ENCODE data around the gene CTXN1. TPM values are rescaled to one million over a fixed set of nuclear protein-coding genes. Genes with fewer than 3 reads are reported as not detected.

CTXN1 gene
- total and polyA plus RNA-seq, 2 donors (not counting 3 experiments of a cell fraction or from before 2014, with no cell fraction given), result 16.0 to 27.6 TPM

DNA sequence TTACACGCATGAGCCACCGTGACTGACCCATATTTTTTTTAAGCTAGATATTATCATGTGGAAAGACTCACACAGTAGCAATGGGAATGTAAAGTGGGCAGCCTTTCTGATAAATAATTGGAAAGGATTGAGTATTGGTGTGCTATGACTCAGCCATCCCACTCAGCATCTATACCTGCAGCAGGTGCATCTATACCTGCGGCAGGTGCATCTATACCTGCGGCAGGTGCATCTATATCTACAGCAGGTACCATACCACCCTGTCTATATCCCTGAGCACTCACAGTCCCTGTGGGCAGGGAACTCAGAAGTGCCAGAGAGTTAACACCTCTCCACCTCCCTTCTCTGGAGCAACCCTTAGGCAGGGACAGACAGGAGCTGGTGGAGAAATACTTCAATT is 42.8 kb downstream of the CTXN1 start:
- Histone ChIP-seq H3K4me3 (replicated peaks in 1 of 3; ENCODE audit: insufficient read depth in 1 of 3, low read depth in 1 of 3, low read length in 3 of 3) (no peak overlapping the region), H3K4me1 (ENCODE audit: control insufficient read depth, extremely low read depth, insufficient read depth, low read length) (peaks cover 2% of the 10 kb centered on the region), H2AFZ (ENCODE audit: low read depth, low read length) (no peak overlapping the region), H3K9me1 (replicated peaks; ENCODE audit: control insufficient read depth, extremely low read depth, insufficient read depth, low read length) (no peaks in the 10 kb centered on the region), H3K36me3 (ENCODE audit: control insufficient read depth in 2 of 2, extremely low read depth in 1 of 2, insufficient read depth in 2 of 2, low read length in 2 of 2) (no peaks in the 10 kb centered on the region), H3K79me2 (ENCODE audit: control insufficient read depth, insufficient read depth, low read length) (no peaks in the 10 kb centered on the region), H3K27ac (ENCODE audit: insufficient read depth, low read depth, low read length) (no peak overlapping the region), H4K20me1 (replicated peaks; ENCODE audit: control insufficient read depth, extremely low read depth, insufficient read depth, low read length) (no peaks in the 10 kb centered on the region), H3K27me3 (ENCODE audit: control insufficient read depth in 2 of 2, insufficient read depth in 2 of 2, low read length in 2 of 2) (no peaks in the 10 kb centered on the region), H3K9ac (replicated peaks; ENCODE audit: extremely low read depth, insufficient read depth, low read length) (no peak overlapping the region), H3K4me2 (ENCODE audit: insufficient read depth, low read length) (no peak overlapping the region), H3K9me3 (replicated peaks; ENCODE audit: control insufficient read depth, insufficient read depth, low read length) (no peaks in the 10 kb centered on the region)
- ChIA-PET CTCF (interaction anchor here (1.0 to 2.0 kb wide), 2 partner anchors 14 to 20 kb away, joined by 3 to 14 read pairs; partner anchors contain the start of gene MAP2K7), POLR2A (interaction anchor here (0.7 kb wide), 1 partner anchor 143 kb away, joined by 7 read pairs; no protein-coding TSS in a partner anchor)
- intact Hi-C loops (cut with micrococcal nuclease), result no loop called here
- no peak for DNase-seq (ENCODE audit: low read depth, low spot score)
- TF ChIP-seq MAX (IDR thresholded peaks at IDR 0.05; ENCODE audit: insufficient read depth, insufficient read length), result no peak
- BruUV-seq (replicated peaks), result no TSS peak
- no peak for FAIRE-seq
- dilution Hi-C loops (cut with MboI; ENCODE audit: extremely low pct_ligation_motif_present, low sequenced_read_pairs), result no loop called here

- Histone ChIP-seq H3K4me3 (replicated peaks in 1 of 3; ENCODE audit: insufficient read depth in 1 of 3, low read depth in 1 of 3, low read length in 3 of 3) (no peak overlapping the region), H3K9ac (replicated peaks; ENCODE audit: extremely low read depth, insufficient read depth, low read length) (no peak overlapping the region), H3K9me3 (replicated peaks; ENCODE audit: control insufficient read depth, insufficient read depth, low read length) (no peaks in the 10 kb centered on the region), H3K4me1 (ENCODE audit: control insufficient read depth, extremely low read depth, insufficient read depth, low read length) (no peaks in the 10 kb centered on the region), H3K27me3 (ENCODE audit: control insufficient read depth in 2 of 2, insufficient read depth in 2 of 2, low read length in 2 of 2) (no peaks in the 10 kb centered on the region), H3K4me2 (ENCODE audit: insufficient read depth, low read length) (no peak overlapping the region), H2AFZ (ENCODE audit: low read depth, low read length) (no peak overlapping the region), H3K27ac (ENCODE audit: insufficient read depth, low read depth, low read length) (no peak overlapping the region), H3K9me1 (replicated peaks; ENCODE audit: control insufficient read depth, extremely low read depth, insufficient read depth, low read length) (no peaks in the 10 kb centered on the region), H3K36me3 (ENCODE audit: control insufficient read depth in 2 of 2, extremely low read depth in 1 of 2, insufficient read depth in 2 of 2, low read length in 2 of 2) (no peaks in the 10 kb centered on the region), H4K20me1 (replicated peaks; ENCODE audit: control insufficient read depth, extremely low read depth, insufficient read depth, low read length) (no peaks in the 10 kb centered on the region), H3K79me2 (ENCODE audit: control insufficient read depth, insufficient read depth, low read length) (no peaks in the 10 kb centered on the region)
- ChIA-PET POLR2A (no interaction called here), CTCF (interaction anchor here (1.0 to 1.6 kb wide), 3 partner anchors 13 to 201 kb away, joined by 3 to 4 read pairs (median 3); partner anchors contain the start of genes MAP2K7 and TRAPPC5)
- TF ChIP-seq FOS (IDR thresholded peaks at IDR 0.05; ENCODE audit: borderline replicate concordance, insufficient read depth, low read length) (no peak), MAX (IDR thresholded peaks at IDR 0.05; ENCODE audit: insufficient read depth, insufficient read length) (no peak), MYC (IDR thresholded peaks at IDR 0.05; ENCODE audit: low read depth, low read length) (no peak), POLR2A (IDR thresholded peaks at IDR 0.05; ENCODE audit: low read depth, low read length) (no peak), POLR2AphosphoS5 (IDR thresholded peaks at IDR 0.05; ENCODE audit: insufficient read depth, low read depth, low read length) (no peak), GATA2 (IDR thresholded peaks at IDR 0.05; ENCODE audit: insufficient read depth, insufficient read length, low read depth, low read length) (no peak), EZH2 (IDR thresholded peaks at IDR 0.05; ENCODE audit: borderline replicate concordance, low read depth, low read length, severe bottlenecking) (no peak)
- TF ChIP-seq, protein P1, sequence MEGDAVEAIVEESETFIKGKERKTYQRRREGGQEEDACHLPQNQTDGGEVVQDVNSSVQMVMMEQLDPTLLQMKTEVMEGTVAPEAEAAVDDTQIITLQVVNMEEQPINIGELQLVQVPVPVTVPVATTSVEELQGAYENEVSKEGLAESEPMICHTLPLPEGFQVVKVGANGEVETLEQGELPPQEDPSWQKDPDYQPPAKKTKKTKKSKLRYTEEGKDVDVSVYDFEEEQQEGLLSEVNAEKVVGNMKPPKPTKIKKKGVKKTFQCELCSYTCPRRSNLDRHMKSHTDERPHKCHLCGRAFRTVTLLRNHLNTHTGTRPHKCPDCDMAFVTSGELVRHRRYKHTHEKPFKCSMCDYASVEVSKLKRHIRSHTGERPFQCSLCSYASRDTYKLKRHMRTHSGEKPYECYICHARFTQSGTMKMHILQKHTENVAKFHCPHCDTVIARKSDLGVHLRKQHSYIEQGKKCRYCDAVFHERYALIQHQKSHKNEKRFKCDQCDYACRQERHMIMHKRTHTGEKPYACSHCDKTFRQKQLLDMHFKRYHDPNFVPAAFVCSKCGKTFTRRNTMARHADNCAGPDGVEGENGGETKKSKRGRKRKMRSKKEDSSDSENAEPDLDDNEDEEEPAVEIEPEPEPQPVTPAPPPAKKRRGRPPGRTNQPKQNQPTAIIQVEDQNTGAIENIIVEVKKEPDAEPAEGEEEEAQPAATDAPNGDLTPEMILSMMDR (IDR thresholded peaks at IDR 0.05; ENCODE audit: extremely low read depth in 1 of 2, insufficient read depth in 1 of 2, low read depth in 1 of 2, low read length in 2 of 2), result no peak
- FAIRE-seq (no peak), DNase-seq (ENCODE audit: low read depth, low spot score) (no peak)
- dilution Hi-C loops (cut with MboI; ENCODE audit: extremely low pct_ligation_motif_present, low sequenced_read_pairs), result no loop called here
- BruUV-seq (replicated peaks), result no TSS peak
- intact Hi-C loops (cut with micrococcal nuclease), result no loop called here
These were observed 44.0 kb downstream of the CTXN1 start for GRCh38 chr19:7881910-7882309.
